Gastroesophageal sphincter (tissue), 4 donors: ENCODE data around the gene NBPF1. TPM values are rescaled to one million over a fixed set of nuclear protein-coding genes. Genes with fewer than 3 reads are reported as not detected.
"Not testable (repeated sequence)": the region's sequence is repeated elsewhere in the genome, so short reads cannot be mapped to it uniquely, and the experiment has no call there.

Experiments
- ATAC-seq: fragments of 150-250 bp; one replicate; pipeline ENCODE4 v1.9.1; 2016; ENCODE audit warnings: mild to moderate bottlenecking, moderate library complexity
- H3K27ac ChIP-seq, 4 donors: fragments of 200-600 bp; sonication (generic) in 3 of 4; 1 replicate in 3 of 4; 2 replicates in 1 of 4; pipeline ENCODE4 v1.5.1; 2016 to 2019
- H3K27me3 ChIP-seq: fragments of 200-600 bp; sonication (generic); one replicate; pipeline ENCODE4 v1.5.1; 2019
- H3K36me3 ChIP-seq, 2 donors: fragments of 200-600 bp; sonication (generic); one replicate each; pipeline ENCODE4 v1.5.1; 2019; ENCODE audit warnings: control low read depth in 1 of 2
- H3K4me1 ChIP-seq, 3 donors: fragments of 200-600 bp; sonication (generic); 1 replicate in 2 of 3; 2 replicates in 1 of 3; pipeline ENCODE4 v1.5.1; 2016 to 2019; ENCODE audit warnings: control low read depth in 2 of 3
- H3K4me3 ChIP-seq, 2 donors: fragments of 200-600 bp; sonication (generic); one replicate each; pipeline ENCODE4 v1.5.1; 2019; ENCODE audit warnings: mild to moderate bottlenecking in 1 of 2, moderate library complexity in 1 of 2
- H3K9me3 ChIP-seq, 3 donors: fragments of 200-600 bp; sonication (generic); one replicate each; pipeline ENCODE4 v1.5.1; 2017 to 2019; ENCODE audit warnings: control low read depth in 2 of 3
- CTCF ChIP-seq, 4 experiments: fragments of 200-600 bp in 2 of 4; fragments of 450-650 bp in 2 of 4; sonication (generic) in 1 of 4; IDR thresholded peaks; one replicate each; pipeline ENCODE4 v1.5.1; 2017 to 2019; ENCODE audit warnings: antibody characterized with exemption in 4 of 4, mild to moderate bottlenecking in 2 of 4, moderate library complexity in 2 of 4
- EP300 ChIP-seq: sonication (generic); formaldehyde crosslinking; IDR thresholded peaks from one replicate; pipeline ENCODE4 v1.6.1; 2017; ENCODE audit warnings: antibody characterized with exemption, mild to moderate bottlenecking
- POLR2A ChIP-seq, 2 donors: fragments of 450-650 bp; IDR thresholded peaks; one replicate each; pipeline ENCODE4 v1.6.1; 2017; ENCODE audit warnings: antibody characterized with exemption in 2 of 2, mild to moderate bottlenecking in 2 of 2, moderate library complexity in 1 of 2
- POLR2AphosphoS5 ChIP-seq: sonication (generic); formaldehyde crosslinking; IDR thresholded peaks from one replicate; pipeline ENCODE4 v1.6.1; 2017; ENCODE audit warnings: antibody characterized with exemption
- WGBS, 2 donors: methylation state at CpG; one replicate each; pipeline ENCODE4 v1.1.5; 2018; ENCODE audit warnings: low coverage in 1 of 2; 5-methylcytosine and 5-hydroxymethylcytosine counted together
- total RNA-seq, 4 donors: library from RNA; depleted of rRNA; stranded (reverse); fragments of >200 nt; gene quantifications; one replicate each; pipeline ENCODE4 v1.1.0, GENCODE V29; 2016

Gene NBPF1
- total RNA-seq, 4 donors from 2014 or later: 21.8 to 46.6 (median 30.7) TPM

GRCh38 chr1:16605532-16606505 is 7.5 kb downstream of the NBPF1 start:
- Histone ChIP-seq H3K9me3 (no peaks in the 10 kb centered on the region), H3K27ac (no peak overlapping the region)
- TF ChIP-seq CTCF (IDR thresholded peaks at IDR 0.05) (no peak), POLR2AphosphoS5 (peak; percentile 24)

GRCh38 chr1:16605213-16605525 is 8.2 kb downstream of the NBPF1 start:
- peaks cover 0 to 13% (median 0%) of the 10 kb centered on the region in 3 donors for H3K4me1 ChIP-seq
- H3K27me3 ChIP-seq: no peaks in the 10 kb centered on the region
- TF ChIP-seq POLR2AphosphoS5 (no peak), EP300 (no peak), CTCF (IDR thresholded peaks at IDR 0.05) (no peak), POLR2A (IDR thresholded peaks at IDR 0.05) (no peak)
- 70 to 85% methylated on average over 1 of the region's 1 CpG for WGBS, 2 donors
- no peak for ATAC-seq
- H3K9me3 ChIP-seq: no peaks in the 10 kb centered on the region
- H3K4me3 ChIP-seq: no peak overlapping the region
- peaks cover 0 to 45% of the 10 kb centered on the region in 2 donors for H3K36me3 ChIP-seq
- H3K27ac ChIP-seq: no peak overlapping the region

More at GRCh38 chr1:16605532-16606505, 7.5 kb downstream of the NBPF1 start:
- H3K4me3 ChIP-seq: no peak overlapping the region
- H3K27me3 ChIP-seq: no peaks in the 10 kb centered on the region
- peaks cover 0 to 45% of the 10 kb centered on the region in 2 donors for H3K36me3 ChIP-seq
- peaks cover 0 to 13% (median 0%) of the 10 kb centered on the region in 3 donors for H3K4me1 ChIP-seq
- no peak for ATAC-seq
- WGBS, 2 donors: 71 to 76% methylated on average over 12 of the region's 12 CpGs

GRCh38 chr1:16604514-16605212 is 8.7 kb downstream of the NBPF1 start:
- 88 to 95% methylated on average over 2 of the region's 2 CpGs for WGBS, 2 donors
- H3K9me3 ChIP-seq, H3K27me3 ChIP-seq, H3K4me3 ChIP-seq, ATAC-seq, H3K27ac ChIP-seq: not testable (repeated sequence)
- Histone ChIP-seq H3K36me3 (peaks cover 0 to 45% of the 10 kb centered on the region in 2 donors), H3K4me1 (peaks cover 0 to 13% (median 0%) of the 10 kb centered on the region in 3 donors)

GRCh38 chr1:16603623-16604022 is 9.7 kb downstream of the NBPF1 start:
- not testable (repeated sequence) for ATAC-seq

GRCh38 chr1:16602336-16603011 is 10.9 kb downstream of the NBPF1 start:
- not testable (repeated sequence) for H3K27me3 ChIP-seq, H3K27ac ChIP-seq, H3K4me3 ChIP-seq, ATAC-seq, H3K9me3 ChIP-seq
- 89 to 100% methylated on average over 1 to 2 of the region's 5 CpGs for WGBS, 2 donors
- Histone ChIP-seq H3K36me3 (peaks cover 0 to 33% of the 10 kb centered on the region in 2 donors), H3K4me1 (peaks cover 0 to 13% (median 0%) of the 10 kb centered on the region in 3 donors)

More at GRCh38 chr1:16603623-16604022, 9.7 kb downstream of the NBPF1 start:
- H3K4me3 ChIP-seq, H3K27me3 ChIP-seq, H3K9me3 ChIP-seq, H3K27ac ChIP-seq: not testable (repeated sequence)
- WGBS, 2 donors: no CpG with 5 or more reads among the region's 2 CpGs
- Histone ChIP-seq H3K4me1 (peaks cover 0 to 13% (median 0%) of the 10 kb centered on the region in 3 donors), H3K36me3 (peaks cover 0 to 45% of the 10 kb centered on the region in 2 donors)

- 67 to 68% methylated on average over 2 to 4 of the region's 7 CpGs for WGBS, 2 donors
- H3K4me1 ChIP-seq: peaks cover 0 to 13% (median 0%) of the 10 kb centered on the region in 3 donors
- peaks cover 0 to 20% of the 10 kb centered on the region in 2 donors for H3K36me3 ChIP-seq
- H3K27ac ChIP-seq, H3K4me3 ChIP-seq, H3K9me3 ChIP-seq, H3K27me3 ChIP-seq: not testable (repeated sequence)
- peak; percentile 43 for ATAC-seq
Measured at GRCh38 chr1:16600855-16601786, 12.2 kb downstream of the NBPF1 start.

- not testable (repeated sequence) for H3K36me3 ChIP-seq, H3K27ac ChIP-seq, ATAC-seq, H3K9me3 ChIP-seq, H3K4me3 ChIP-seq, H3K27me3 ChIP-seq, H3K4me1 ChIP-seq
- 77 to 97% methylated on average over 3 of the region's 3 CpGs for WGBS, 2 donors
Measured at GRCh38 chr1:16599326-16599725, 14.0 kb downstream of the NBPF1 start.

GRCh38 chr1:16595216-16595615 is 18.1 kb downstream of the NBPF1 start:
- H3K27me3 ChIP-seq, H3K9me3 ChIP-seq, H3K36me3 ChIP-seq, H3K4me3 ChIP-seq, H3K4me1 ChIP-seq, H3K27ac ChIP-seq, ATAC-seq: not testable (repeated sequence)
- no CpG with 5 or more reads among the region's 1 CpG for WGBS, 2 donors
